8988T (cell line): ENCODE results near the gene RAD51B.

Experiments
- DNase-seq: peaks from one replicate; pipeline ENCODE4 v3.0.0; 2011

The RAD51B gene

DNA sequence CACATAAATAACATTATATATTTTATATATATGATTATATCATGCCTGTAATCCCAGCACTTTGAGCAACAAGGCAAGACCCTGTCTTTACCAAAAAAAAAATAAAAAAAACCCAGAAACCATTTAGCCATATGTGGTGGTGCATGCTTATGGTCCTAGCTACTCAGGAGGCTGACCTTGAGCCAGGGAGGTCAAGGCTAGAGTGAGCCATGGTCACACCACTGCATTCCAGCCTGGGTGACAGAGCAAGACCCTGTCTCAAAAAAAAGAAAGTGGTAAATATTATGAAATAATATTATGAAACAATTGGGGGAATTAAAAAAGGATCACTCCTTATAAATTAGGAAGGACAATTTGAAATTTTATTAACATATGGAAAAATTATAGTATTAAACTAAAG lies 16.0 kb downstream of the RAD51B start:
- DNase-seq, result no peak

DNA sequence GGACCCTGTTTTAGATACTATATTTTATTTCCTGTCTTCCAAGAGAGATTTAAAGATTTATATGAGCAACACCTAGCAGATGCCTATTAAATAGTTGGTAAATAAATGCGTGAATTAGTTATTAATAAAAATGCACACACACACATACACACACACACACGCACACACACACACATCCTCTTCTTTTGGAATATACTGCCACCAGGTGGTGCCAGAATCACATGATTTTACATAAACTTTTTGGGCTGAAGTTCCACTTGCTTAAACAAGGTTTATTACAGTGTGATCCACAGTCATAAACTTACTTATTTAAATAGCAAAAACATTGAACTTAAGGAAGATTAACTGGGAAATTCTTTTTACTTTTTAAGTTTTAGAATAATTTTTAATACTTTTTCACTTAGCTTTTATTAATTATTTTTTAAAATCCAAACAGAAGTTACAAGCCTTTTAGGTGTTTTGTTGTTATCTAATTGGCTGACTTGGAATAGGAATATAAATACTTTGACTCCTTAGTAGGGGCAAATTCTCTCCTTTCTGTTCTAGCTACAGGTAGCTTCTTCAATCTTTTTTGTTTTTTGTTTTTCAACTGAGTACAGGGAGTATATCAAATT lies 17.5 kb downstream of the RAD51B start:
- DNase-seq, result no peak

DNA sequence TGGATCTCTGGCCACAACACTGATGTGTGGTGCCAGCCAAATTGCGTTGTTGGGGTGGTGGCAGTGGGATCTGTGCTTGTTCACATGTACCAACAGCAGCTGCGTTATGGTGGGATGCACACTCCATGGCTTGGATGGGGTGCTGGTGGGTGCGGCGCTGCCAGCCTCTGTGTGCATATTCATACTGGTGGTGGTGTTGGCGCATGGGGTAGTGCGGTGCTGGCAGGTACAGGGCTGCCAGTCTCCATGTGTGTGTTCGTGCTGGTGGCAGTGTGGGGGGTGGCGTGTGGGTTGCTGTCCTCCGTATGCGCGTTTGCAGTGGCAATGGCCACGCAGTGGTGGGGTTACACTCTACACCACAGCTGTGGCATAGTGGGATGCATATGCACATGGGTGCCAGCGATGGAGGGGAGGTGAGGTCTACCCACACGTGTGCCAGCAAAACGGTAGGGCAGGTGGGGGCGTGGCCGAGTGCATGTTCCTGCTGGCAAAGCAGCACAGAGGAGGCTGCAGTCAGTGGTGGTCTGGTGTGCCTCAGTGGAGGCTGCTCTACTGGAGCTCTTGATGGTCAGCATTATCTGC lies 26.5 kb downstream of the RAD51B start:
- no peak for DNase-seq

DNA sequence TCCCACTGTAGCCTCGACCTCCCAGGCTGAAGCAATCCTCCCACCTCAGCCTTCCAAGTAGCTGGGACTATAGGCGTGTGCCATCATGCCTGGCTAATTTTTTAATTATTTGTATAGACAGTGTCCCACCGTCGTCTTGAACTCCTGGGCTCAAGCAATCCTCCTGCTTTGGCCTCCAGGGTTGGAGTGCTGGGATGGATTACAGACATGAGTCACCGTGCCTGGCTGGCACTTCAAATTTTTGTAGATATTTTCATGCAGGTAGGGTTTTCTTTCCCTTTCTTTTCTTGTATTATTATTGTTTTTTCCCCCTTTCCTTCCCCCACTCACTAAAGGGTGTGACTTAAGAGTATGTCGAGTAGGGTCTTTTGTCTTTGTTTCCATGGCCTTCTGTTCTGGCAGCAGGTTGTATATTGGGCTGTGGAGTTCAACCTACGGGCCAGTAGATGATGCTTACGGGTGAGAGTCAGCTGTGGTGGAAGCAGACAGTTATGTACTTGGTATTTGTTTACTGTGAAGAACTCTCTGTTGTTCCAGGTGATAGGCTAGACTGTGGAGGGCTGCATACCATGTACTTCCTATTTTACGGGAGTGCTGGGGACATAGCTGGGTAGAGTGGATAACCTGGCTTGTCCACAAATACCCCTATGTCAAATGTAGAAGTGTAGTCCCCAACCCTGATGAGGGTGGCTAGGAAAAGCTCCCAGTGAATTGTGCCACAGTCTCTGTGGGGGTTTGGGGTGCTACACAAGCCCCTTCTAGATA lies 30.7 kb downstream of the RAD51B start:
- DNase-seq, result no peak

DNA sequence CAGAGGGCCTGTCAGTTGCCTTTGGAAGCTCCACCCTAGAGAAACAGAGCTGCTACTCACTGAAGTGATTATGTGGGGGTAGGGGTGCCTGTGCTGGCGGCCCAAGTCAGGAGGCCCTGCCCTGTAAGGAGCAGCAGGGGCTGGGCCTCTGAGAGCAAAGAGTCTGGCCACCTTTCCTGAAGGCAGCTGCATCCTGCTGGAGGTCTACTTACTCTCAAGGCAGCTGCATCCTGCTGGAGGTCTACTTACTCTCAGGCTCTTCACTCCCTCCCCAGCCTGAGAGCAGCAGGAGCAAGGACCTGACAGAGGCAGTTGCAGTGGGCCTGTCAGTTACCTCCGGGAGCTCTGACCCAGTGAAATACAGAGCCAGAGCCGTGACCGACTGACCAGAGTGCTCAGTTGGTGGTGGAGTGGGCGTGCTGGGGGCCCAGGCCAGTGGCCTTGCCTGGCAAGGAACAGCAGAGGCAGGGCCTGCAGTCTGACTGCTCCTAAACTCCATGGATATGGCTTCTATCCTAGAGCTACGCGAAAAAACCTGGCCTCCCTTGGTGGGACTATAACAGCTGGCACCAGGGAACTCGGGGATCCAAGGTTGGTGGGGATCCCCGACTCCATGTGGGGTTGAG lies 32.3 kb downstream of the RAD51B start:
- DNase-seq, result no peak

DNA sequence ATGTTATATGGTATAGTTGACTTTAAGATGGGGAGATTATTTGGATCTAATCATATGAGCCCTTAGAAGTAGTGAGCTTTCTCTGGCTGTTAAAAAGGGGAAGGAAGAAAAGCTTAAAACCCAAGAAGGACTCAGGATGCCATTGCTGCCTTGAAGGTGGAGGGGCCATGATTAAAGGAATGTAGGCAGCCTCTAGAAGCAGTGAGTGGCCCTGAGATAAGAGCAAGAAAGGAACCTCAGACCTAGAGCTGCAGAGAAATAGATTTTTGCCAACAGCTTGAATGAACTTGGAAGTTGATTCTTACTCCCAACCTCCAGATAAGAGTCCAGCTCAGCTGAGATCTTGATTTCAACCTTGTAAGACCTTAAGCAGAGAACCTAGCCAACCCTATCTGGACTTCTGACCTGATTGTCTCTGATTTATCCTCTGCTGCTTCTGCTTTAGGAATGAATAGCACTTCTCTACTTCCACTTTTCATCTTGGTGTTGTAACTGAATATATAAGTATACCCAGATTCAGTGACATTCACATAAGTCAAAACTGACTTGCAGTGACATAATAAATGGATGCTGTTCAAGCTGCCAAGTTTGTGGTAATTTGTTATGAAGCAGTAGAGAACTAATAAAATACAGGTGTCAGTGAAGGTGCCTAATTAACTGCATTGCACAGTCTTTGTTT lies 33.5 kb downstream of the RAD51B start:
- no peak for DNase-seq

DNA sequence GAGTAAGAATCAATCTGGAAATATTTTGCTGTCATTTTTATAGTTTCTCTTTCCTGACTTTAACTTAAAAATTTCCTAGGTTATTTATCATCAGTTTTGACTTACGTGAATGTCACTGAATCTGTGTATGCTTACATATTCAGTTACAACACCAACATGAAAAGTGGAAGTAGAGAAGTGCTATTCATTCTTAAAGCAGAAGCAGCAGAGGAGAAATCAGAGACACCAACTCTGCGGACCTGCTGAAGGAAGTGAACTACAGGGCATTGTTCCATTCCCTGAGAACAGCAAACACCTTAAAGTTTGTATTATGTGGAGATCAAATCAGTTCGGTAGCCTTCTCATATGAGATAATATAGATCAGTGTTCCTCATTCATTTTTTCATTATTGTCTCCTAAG lies 34.1 kb downstream of the RAD51B start:
- no peak for DNase-seq

DNA sequence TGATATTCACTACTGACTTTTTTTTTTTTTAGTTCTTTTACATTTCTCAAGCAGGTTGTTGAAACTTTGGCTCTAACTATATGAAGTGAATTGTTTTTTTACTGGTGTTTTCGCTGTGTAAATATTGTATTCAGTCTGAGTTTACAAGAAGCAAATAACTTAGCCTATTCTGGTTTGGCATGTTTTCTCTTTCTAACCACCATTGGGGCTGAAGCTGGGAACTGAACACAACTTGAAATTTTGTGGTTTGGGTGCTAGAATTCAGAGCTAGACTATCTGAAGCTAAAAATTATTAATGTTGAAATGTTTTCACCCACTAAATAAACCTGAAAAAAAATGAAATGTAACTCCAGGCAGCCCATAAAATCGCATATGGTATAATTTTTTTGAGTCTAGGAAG lies 37.2 kb downstream of the RAD51B start:
- no peak for DNase-seq

DNA sequence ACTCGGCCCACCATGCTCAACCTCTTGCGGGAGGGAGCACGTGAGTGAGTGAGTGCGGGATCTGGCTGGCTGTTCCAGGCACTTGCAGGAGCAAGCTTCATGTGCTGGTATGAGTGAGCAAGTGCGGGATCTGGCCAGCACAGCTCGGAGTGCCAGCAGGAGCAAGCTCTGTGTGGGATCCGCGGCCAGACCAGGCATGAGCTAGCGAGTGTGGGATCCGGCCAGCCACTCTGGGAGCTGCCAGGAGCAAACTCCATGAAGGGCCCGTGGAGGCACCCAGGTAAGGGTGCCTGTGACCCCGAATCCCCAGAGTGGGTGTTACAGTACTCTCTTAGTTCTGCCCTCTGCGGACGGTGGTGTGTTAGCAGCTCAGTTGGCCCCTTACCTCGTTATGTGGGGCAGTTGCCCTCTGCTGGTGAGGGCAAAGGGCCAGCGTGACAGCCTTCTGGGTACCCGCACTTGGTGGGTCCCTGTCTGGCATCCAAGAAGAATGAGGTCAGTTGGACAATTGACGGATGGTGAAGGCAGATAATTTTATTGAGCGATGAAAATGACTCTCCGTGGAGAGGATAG lies 38.3 kb downstream of the RAD51B start:
- no peak for DNase-seq

DNA sequence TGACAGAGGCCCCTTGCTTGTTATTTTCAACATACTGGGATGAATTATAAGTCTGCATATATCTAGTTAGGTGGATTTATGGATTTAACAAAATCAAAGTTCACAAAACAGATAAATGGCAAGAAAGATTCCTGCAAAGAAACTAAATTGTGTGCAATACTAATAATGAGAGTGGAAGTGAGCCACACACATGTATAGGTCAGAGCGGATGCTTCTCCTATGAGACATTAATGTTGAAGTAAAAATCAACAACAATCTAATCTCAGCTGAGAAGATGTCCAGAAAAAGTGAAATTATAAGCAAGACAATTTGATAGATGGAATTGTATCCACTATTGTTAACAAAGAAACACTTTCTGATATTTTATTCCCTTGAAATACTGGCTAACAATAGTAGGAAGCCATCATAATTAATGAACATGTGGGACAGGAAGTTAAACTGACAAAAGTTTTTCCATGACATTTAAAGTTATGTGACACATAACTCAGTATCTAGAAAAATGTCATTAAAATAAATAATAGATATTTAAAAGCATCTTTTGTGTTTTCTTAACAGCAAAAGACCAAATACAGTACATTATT lies 39.7 kb downstream of the RAD51B start:
- DNase-seq, result no peak

DNA sequence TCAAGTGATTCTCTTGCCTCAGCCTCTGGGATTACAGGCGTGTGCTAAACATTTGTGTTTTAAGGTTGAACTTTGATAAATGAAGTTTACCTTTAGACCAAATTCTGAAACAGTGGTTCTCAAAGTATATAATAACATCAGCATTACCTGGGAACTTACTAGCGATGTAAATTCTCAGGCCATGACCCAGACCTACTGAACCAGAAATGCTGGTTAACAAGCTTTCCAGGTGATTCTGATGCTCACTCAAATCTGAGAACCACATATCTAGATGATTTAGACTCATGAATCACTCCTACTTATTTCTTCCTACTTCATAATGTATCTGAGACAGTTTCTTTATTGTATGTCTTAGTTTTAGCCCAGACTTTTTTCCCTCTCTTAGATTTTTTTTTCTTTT lies 43.6 kb downstream of the RAD51B start:
- no peak for DNase-seq

DNA sequence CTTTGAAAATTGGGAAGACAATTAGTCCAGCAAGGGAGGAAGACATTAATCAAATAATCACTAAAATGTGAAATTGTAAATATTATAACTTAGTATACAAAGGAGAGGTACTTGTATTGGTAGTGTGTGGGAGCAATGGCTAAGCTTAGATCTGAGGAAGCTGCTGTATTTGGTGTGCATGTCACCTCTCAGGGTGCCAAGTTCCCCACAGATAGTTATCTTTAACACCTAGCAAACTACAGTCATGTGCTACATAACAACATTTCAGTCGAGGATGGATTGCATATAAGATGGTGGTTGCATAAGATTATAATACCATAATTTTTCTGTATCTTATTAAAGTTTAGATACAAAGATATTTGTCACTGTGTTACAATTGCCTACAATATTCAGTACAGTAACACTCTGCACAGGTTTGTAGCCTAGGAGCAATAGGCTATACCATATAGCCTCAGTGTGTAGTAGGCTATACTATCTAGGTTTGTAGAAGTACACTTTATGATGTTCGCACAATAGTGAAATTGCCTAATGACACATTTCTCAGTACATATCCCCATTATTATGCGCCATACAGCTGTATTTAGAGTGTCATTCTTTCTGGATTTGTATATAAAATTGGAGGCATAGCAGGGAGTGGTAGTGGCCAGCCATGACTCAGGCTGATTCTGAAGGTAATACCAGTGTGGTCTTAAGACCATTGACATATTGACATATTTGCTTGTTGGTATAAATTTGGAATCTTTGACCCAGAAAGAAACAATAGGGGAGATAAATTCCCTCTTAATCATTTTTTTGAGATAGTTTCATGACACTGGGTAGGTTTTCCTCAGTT lies 55.8 kb downstream of the RAD51B start:
- DNase-seq, result no peak

DNA sequence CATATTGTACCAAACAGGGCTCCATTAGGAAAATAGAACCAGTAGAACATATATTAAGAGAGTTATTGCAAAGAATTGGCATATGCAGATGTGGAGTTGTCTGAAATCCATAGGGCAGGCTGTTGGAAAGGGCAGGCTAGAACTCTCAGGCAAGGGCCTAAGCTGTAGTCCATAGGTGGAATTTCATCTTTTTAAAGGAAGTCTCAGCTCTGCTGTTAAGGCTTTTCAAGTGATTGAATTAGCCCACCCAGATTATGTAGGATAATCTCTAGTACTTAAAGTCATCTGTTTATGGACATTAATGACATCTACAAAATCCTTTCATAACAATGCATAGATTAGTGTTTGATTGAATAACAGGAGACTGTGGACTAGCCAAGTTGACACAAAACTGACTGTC lies 59.4 kb downstream of the RAD51B start:
- DNase-seq, result no peak

DNA sequence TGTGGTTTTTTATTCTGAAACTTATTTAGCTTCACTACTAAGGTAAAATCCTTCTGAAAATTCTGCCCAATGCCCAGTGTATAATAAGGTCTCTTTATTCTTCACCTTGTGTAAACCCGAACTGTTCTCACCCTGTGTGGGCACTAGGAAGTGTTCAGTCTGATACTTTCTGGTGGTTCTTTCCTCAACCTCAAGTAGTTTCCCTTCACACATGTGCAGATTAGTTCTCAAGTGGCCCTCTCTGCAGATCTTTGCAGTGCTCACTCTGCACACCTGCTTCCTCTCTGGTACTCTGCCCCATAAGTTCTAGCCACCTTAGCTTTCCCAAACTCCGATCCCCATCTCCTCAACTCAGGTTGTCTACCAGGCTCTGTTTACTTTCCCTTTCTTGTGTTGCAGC lies 61.6 kb downstream of the RAD51B start:
- no peak for DNase-seq

DNA sequence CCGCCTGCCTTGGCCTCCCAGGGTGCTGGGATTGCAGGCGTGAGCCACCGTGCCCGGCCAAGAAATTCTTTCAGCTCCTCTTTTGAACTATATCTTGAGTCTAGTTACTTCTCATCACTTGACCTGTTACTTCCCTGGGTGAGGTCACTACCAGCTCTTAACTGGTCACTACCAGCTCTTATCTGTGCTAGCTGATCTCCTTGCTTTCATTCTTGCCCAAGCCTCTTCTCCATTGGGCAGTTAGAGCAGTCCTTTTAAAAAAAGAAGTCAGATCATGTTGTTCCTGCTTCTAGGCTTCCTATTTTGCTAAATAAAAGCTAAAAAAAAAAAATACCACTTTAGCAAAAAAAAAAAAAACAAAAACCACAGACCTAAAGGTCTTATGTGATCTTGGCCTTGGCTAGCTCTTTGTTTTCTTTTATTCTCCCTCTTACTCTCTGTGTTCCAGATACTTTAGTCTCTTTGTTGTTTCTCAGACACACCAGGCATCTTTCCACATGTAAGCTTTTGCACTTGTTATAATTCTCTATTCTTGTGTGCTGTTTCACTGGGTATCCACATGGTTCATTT lies 63.5 kb downstream of the RAD51B start:
- DNase-seq, result no peak

DNA sequence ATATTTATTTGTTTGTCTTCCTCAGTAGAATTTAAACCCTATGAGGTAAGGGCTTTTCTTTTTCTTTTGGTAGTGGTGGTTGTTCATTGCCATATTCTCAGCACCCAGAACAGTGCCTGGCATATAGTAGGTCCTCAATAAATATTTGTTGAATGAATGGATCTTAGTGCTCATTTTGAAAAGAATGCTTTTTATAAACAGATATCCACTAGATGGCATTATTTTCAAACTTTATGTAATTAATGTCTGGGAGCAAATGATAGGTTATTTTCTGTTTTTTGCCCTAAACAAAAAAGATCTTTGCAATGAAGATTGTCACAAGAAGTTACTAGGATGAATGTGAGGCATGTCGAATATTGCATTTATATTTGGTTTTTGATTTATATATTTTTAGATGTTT lies 64.1 kb downstream of the RAD51B start:
- no peak for DNase-seq

DNA sequence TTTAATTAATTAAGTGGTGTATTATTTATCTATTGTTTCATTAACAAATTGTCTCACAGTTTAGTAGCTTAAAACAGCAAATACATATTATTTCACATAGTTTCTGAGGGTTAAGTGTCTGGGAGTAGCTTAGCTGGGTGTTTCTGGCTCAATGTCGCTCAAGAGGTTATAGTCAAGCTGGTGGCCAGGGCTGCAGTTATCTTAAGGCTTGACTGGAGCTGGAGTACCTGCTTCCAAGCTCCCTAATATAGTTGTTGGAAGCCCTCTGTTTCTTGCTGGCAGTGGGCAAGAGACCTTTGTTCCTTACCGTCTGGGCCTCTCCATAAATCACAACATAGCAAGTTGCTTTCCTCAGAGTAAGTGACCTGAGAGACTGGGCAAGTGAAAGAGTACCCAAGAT lies 66.6 kb downstream of the RAD51B start:
- no peak for DNase-seq

DNA sequence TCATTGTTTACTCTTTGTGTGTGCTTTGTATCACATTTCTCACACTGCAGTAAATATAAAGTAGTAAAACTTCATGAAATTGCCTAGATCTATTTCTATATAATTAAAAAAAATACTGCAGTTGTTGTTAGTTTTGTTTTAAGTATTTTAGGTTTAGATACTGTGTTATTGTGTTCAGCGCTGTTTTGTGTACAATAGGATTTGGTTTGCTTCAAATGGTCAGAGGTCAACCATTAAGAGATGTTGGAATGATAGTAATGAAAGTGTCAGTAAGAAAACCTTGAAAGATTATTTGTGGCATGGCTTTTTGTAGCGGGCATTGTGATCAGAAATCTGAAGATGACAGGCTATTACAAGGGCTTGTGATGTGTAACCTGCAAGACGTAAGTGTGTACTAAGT lies 67.9 kb downstream of the RAD51B start:
- no peak for DNase-seq

DNA sequence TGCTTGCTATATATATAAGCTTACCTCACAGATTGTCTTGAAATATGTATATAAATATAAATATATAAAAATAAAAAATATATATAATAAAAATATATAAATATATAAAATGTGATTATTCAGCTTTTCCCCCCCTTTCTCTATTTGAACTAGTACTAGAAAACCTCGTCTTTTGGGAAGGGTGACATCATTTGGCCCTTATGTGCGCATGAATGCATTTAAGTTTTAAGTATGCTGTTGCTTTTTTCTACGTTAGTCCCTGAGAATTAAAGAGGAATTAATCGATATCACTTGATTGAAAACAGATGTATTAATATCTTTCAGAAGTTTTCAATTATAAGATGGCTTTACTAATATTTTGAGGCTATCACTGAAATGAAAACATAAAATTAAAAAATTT lies 69.9 kb downstream of the RAD51B start:
- DNase-seq, result no peak

DNA sequence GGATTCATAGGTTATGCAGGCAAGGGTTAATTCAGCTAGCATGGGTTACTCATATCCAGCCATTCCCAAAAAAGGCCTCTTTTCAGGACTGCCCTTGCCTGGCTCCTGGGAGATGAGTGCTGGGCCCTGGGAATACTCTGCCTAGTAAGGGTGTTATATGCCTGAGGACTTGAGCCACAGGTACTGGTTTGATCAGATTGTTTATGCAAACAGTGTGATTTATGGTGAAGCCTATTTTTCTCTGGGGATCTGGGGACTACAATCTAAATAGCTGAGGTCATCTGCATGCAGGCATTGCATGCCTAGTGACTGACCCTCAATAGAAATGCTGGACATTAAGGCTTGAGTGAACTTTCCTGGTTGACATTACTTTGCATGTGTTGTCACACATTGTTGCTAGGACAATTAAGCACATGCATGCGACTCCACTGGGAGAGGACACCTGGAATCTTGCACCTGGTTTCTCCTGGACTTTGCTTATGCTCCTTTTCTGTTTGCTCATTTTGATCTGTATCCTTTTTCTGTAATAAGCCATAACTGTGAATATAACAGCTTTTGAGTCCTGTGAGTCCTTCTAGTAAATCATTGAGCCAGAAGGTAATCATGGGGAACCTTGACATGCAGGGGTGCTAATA lies 73.0 kb downstream of the RAD51B start:
- no peak for DNase-seq

DNA sequence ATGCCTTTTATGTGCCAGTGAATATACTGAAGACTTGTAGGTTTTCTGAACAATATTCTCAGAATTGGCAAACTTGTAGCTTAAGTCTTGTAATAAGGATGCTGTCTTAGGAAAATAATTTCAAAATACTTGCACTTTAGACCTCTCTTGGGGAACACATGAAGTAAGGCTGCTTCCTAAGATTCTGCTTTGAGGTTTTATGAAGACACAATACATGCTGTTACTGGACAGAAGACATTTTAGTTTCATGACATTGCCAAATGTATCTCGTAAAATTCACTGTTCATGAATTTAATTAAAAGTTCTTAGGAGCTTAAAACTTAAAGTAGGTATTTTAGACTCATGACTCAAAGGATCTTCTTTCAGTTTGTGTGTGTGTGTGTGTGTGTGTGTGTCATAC lies 80.7 kb downstream of the RAD51B start:
- DNase-seq, result no peak
